Stimulated activated CD8-positive, alpha-beta memory T cell treated with anti-CD3 and anti-CD28 coated beads, Interleukin-7, amount 100 ng/mL, for 1 hour (primary cell): ENCODE measurements around the gene CD36.

Experiments
- DNase-seq, 2 donors: peaks; one replicate each; pipeline ENCODE4 v3.0.0-alpha.2; 2020; ENCODE audit warnings: low read depth in 2 of 2

Gene CD36

DNA sequence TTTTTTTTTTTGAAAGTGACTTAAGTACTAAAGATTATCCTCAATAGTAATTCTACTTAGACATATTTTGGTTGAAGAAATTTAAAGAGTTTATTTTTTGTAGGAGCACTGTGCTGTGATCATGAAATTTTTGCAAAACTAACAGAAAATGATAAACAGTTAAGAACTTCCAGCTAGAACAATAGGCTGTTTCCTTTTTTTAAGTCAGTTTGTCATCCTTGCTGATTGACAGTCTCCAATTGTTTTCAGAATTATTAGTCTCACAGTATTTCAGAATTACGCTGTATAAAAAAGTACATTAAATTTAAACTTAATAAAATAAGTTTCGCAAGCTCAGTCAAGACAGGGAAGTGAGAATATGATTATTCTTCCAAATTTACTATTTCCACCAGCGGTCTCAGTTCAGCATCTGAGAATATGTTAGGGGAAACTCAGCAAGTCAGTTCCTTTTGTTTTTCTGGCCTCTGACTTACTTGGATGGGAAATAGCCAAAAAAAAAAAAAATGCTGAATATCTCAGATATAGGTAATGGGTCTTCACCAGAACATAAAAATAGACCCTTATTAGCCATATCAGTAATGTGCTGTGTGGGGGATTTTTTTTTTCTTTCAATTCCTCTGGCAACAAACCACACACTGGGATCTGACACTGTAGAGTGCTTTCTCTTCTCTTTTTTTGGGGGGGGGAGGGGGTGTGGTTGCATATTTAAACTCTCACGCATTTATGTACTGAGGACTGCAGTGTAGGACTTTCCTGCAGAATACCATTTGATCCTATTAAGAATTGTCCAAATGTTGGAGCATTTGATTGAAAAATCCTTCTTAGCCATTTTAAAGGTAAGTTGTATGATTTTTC, at the start of gene CD36:
Gene CD36 (plus strand): TSS at position 732 of the 855 bp plus-strand sequence. CDS start 8,099 bp downstream, outside the sequence.
- DNase-seq, result no peak

DNA sequence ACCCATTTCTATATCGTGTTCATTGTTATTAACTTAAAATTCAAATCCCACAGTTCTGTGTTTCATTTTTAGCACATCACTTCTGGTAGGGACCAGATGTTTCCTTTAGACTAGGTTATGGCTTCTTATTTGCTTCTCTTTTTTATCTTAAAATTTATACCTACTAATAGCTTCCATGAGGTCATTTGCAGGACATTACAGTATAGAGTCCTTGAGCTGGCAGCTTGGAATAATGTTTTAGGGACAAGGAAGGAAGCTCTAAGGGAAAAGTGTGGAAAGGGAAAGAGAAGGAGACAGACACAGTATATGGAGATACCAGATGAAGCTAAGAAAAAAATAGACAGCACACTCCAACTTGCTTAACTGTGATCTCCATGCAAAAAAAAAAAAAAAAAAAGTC, 48.8 kb upstream of the CD36 start:
- DNase-seq, result no peak

DNA sequence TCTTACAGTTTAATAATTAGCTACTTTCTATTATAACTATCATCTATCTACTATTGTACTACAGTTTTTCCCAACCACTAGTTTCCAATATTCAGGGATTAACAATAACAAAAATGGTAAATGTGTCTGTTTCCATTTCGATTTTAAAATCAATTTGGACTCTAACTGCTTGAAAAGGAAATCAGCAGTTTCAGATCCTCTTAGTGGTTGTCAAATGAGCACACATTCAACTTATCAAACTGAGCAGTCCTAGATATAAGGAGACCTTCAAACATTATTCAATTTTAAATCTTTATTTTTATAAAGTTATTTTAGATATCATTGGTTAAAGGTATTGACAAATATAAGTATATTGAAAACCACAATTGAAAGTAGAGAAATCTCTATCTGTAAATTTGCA, 46.8 kb upstream of the CD36 start:
- no peak for DNase-seq

DNA sequence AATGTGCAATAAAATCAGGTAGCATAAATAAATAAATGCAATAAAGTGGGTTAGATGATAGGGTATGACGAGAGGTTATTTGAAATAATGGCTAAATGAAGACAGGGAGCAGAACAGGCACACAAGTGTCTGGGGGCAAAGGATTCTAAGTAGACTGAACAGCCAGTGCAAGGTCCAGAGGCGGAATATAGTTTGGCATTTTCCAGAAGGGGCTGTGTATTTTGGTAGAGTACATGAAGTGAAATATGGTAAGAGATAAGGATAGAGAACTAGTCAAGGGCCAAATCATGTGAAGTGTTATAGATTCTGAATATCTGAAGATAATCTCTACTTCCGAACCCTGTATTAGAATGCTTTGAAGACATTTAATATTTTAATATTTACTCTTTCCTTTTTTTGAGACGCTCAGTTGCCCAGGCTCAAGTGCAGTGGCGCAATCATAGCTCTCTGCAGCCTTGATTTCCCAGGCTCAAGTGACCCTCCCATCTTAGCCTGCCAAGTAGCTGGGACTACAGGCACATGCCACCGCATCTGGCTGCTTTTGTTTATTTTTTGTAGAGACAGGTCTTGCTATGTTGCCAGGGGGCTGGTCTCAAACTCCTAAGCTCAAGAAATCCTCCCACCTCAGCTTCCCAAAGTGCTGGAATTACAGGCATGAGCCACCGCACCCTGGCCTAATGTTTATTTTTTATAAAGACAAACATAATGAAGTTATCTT, 44.4 kb upstream of the CD36 start:
- no peak for DNase-seq

DNA sequence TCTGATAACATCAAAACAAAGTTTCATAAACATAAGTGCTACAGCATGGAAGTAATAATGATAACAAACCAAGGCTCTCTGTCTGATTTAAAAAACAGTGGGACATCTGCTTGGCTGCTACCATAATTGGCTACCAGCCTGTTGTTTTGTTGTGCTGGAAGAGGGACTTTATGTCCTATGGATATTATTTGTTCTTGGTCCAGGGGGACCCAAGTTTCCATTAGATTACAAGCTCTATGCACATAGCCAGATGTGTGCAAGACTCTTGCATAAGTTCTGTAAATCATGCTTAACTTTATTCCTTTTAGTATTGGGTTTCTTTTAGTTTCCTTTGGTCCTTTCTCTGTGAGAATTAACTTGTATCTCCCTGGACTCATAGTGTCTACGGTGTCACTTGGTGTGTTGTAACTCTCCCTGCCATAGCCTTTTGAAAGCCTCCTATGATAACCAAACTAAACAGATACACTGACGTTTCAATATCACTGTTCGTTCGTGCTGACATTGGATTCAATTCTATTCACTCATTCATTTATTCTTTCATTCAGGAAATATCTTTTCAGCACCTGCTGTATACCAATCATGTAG, 41.4 kb upstream of the CD36 start:
- DNase-seq, result no peak

DNA sequence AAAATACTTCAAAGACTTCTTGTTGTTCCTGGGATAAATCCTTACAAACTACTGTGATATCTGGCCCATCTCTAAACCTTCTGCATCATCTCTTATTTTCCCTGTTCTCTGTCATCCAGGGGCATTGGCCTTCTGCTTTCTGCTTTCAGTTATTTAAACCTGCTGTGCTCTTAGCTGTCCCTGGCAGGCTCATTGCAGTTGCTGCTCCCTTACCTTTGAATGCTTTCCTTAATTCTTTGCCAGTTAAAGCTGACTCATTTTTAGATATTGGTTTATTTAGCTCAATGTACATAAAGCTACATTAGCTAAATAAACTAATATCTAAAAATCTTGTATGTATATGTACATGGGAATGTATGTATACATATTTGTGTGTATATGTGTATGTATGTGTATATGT, 40.6 kb upstream of the CD36 start:
- no peak for DNase-seq

GRCh38 chr7:80600046-80600445, 38.4 kb upstream of the CD36 start:
- no peak for DNase-seq

DNA sequence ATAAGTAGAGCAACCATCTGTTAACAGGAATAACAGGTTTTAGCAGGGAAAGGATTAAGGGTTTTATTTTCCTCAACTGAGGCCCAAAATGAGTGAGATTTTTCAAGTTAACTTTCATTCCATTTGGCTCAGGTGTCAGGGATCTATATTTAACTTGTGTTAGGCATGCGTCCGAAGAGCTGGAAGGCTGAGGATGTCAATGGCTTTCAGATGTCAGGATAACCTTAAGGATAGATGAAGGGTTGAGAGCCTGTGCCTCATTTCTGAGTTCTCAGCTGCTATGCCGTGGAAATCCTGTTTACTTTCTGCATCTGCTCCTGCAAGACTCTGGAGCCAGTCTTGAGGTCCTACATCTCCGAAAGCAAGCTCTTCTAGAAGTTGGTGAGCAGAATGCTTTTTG, 36.4 kb upstream of the CD36 start:
- no peak for DNase-seq

GRCh38 chr7:80603940-80604339, 34.5 kb upstream of the CD36 start:
- no peak for DNase-seq

DNA sequence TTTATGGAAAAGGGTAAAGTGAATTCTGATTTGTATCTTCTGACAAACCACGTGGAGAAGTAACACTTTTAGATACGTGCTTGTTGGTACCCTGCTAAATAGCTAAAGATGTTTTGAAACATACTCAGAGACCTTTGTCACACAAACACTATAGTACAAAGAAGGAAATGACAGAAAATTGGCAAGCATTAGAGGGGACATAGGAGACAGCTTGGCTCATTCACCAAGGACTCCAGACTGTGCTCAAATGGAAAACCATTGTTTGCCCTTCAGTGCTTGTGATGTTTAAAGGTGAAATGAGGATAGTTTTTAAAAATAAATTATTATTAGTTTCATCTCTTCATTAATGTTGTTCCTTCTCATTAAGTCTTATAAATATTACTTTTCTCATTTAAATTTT, 34.0 kb upstream of the CD36 start:
- no peak for DNase-seq

DNA sequence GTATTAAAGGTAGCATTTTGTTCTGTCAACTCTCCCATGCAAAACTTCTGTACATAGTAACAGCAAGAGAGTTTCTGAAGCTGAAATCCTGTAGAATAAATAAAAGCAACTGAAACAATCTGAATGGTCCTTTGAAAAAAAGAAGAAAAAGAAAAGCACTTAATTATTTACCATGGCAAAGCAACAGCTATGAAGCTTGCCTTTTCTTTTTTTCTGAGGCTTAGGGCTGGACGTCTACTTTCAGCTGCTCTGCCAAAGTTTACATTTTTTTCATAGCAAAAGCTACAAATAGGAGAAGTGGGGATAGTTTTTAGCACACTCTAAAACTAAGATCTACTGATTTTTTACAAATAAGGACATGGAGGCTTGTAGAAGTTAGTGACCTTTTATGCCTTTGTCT, 31.3 kb upstream of the CD36 start:
- DNase-seq, result no peak

DNA sequence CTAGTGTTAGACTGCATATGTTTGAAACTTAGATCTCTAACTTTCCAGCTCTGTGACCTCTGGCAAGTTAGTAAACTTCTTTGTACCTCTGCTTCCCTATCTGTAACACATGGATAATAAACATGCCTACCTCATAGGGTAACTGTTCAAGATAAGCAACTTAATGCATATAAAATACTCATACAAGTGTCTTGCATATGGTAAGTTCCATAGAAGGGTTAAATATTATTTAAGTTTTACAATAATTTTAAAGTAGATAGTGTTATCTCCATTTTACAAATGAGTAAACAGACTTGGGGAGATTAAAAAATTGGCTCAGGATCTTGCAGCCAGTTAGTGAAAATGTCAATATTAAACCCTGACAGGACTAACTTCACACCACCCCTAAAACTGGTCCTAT, 30.1 kb upstream of the CD36 start:
- DNase-seq, result no peak

DNA sequence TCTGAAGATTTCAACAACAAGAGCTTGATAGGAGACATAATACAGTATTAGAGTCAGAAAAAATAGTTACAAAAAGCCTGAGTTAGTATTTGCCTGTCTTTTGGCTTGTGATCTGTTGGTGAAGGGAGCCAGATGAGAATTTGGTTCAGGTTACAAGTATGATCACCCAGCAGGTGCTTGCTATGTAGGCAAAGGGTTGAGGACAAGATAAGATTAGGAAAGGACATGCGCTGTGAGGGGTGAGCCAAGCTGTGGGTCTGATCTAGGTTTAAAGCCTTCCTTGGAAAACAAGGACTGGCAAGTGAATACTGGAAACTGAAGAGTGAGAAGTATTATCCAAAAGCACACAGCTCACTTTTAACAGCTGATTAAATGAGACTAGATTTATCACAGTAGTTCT, 28.7 kb upstream of the CD36 start:
- DNase-seq, result no peak

DNA sequence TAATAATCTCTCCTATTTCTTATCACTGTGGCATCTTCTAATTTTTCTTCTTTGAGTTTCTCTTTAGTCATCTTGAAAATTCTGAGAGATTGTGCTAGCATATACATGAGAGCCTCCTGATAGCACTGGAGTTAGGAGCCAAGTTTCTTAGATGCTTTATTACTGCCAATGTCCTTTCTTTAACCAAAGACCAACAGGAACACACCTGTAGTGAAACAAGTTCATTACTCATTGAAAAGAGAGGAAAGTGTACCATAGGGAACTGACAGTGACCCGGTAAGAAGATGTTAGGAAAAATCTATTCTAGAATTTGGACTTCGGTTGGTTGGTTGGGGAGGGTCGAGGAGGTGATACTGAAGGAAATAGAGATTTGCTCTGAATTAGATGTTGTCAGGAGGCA, 27.1 kb upstream of the CD36 start:
- DNase-seq, result no peak

GRCh38 chr7:80611779-80612178, 26.7 kb upstream of the CD36 start:
- no peak for DNase-seq

- DNase-seq, result no peak
Observed at GRCh38 chr7:80612880-80613279, 25.6 kb upstream of the CD36 start.

DNA sequence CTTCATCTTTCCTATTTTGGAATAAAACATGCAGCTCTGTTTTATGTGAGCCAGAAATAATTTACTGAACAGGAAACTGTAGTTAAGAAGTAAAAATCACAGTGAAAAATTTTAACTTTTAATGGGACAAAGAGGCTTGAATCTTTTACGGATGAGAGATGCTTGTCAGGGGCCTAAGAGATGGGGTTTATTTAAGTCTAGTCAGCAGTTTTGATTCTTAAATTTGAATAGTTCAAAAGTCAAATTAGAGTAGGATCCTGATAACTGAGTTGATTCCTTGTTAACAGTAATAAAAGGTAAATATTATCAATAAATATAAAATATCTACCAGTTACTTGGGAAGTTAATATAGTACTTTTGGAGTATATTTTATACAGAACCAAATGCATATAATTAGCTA, 24.9 kb upstream of the CD36 start:
- DNase-seq, result no peak

- no peak for DNase-seq
Observed at GRCh38 chr7:80614851-80615271, 23.6 kb upstream of the CD36 start.

- no peak for DNase-seq
Observed at GRCh38 chr7:80618096-80618495, 20.3 kb upstream of the CD36 start.

- DNase-seq, result no peak
Observed at GRCh38 chr7:80619741-80620140, 18.7 kb upstream of the CD36 start.

DNA sequence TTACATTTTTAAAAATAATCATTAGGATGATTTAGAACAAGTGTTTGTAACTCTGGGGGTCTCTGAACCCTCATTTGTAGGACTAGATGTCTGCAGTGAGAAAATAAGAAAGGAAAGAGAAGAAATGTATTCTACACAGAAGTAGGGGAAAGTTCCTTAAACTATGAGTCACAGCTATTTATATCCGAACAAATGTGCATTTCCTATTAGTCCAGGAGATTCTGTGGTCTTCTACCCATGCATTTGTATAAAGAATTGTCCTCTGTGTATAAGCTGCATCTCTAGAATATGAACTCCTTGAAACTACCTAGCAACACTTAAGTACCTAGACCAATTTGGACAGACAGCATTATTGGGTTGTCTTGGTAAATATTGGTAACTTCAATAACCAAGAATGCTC, 15.9 kb upstream of the CD36 start:
- DNase-seq, result no peak

GRCh38 chr7:80623503-80624252, 14.8 kb upstream of the CD36 start:
- DNase-seq, result no peak
